ENCODE results near the gene TSLP.

TSLP gene

DNA sequence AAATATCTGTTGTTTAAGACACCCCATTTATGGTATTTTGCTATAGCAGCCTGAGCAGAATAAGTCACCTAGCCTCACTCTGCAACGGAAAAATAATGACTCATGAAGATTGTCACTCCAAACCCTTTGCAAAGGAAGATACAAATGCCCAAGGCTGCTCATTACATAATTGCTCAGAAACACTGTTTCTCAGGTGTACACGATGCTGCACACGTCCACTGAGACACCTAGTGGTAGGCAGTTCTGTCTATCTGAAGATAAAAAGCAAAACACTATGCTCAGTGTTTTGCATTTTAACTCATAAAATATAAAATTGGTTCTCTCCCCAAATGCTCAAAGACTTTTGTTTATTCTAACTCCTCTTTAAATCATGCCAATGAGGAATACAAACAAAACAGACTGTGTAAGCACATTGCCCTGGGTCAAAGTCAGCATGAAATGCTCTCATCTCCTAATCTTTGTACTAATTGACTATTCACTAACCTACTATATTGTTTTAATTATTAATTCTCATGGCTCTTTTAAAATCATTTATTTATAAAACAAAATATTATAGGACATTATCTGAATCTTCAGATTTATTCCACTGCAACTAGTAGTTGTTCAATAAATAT lies 7.7 kb upstream of the TSLP start:
- TF ChIP-seq, protein P1, sequence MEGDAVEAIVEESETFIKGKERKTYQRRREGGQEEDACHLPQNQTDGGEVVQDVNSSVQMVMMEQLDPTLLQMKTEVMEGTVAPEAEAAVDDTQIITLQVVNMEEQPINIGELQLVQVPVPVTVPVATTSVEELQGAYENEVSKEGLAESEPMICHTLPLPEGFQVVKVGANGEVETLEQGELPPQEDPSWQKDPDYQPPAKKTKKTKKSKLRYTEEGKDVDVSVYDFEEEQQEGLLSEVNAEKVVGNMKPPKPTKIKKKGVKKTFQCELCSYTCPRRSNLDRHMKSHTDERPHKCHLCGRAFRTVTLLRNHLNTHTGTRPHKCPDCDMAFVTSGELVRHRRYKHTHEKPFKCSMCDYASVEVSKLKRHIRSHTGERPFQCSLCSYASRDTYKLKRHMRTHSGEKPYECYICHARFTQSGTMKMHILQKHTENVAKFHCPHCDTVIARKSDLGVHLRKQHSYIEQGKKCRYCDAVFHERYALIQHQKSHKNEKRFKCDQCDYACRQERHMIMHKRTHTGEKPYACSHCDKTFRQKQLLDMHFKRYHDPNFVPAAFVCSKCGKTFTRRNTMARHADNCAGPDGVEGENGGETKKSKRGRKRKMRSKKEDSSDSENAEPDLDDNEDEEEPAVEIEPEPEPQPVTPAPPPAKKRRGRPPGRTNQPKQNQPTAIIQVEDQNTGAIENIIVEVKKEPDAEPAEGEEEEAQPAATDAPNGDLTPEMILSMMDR (IDR thresholded peaks at IDR 0.05; ENCODE audit: low read depth, low read length), result 0 out of 2 replicates have a peak, but pooled peaks have one; percentile 9
- no peak overlapping the region for H3K4me3 ChIP-seq (ENCODE audit: low read depth, low read length)

DNA sequence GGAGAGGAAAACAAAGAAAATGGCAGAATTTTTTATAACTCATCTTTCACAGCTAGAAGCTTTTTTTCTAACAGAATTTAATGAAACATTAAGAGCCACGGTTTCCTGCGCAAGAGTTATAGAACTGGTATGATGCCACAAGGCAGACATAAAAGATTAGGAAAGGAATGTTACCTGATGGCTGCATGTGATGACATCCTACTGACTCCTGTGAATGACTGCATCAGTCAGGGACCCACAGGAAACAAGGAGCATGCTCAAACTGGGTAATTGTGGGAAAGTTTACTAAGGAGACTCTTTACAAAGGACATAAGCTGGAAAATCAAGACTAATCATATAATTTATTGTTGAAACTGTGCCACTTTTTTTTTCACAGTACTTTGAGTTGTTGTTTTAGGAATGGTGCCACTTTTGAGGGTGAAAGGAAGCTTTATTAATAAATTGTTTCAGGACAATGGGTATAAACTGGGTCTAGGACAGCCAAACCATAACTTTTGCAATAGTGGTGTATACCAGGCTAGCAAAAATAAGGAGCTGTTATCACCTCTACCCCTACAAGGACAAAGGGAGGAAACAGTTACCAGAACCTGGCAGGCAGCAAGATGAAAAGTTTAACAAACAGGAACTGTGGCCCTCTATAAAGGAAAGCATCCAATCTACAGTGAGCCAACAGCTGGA lies 5.1 kb upstream of the TSLP start:
- H3K4me3 ChIP-seq (ENCODE audit: low read depth, low read length), result no peak overlapping the region
- TF ChIP-seq, protein P1 (IDR thresholded peaks at IDR 0.05; ENCODE audit: low read depth, low read length), result no peak

DNA sequence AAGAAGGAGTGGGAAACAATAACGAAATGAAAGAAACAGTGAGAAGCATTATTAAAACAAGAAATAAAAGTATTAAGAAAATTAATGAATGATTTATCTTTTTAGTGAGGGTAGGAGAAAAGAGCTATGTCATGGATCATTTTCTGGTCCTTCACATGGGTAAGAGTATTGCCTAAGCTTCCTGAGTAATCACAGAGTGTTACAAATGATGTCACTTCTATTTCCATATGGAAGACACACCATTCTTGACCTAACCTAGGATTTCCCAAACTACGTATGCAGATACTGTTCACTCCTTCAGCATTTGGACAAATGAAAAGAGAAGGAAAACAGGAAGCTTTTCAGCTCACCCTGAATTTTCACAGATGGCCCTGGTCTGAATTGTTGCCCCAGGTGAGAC lies 3.3 kb upstream of the TSLP start:
- TF ChIP-seq, protein P1 (IDR thresholded peaks at IDR 0.05; ENCODE audit: low read depth, low read length), result no peak
- H3K4me3 ChIP-seq (ENCODE audit: low read depth, low read length), result no peak overlapping the region

DNA sequence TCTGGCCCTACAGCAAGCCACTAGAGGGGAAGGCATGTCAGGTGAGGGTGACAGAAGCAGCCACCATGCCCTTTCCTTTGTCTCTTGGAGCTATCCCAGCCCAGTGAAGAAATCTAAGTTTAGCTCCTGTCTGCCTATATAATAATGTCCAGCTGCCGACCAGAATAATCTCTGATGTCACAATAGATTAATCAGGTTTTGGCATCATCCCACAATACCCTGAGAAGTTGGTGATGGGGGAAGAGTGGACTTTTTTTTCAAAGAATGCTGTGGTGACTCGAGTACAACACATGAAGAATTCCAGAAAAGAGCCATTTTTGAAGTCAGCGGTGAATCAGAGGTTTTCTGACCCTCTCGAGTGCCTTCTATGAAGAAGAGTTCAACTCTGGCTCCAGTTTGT lies 1.7 kb upstream of the TSLP start:
- no peak overlapping the region for H3K4me3 ChIP-seq (ENCODE audit: low read depth, low read length)
- TF ChIP-seq, protein P1 (IDR thresholded peaks at IDR 0.05; ENCODE audit: low read depth, low read length), result no peak

DNA sequence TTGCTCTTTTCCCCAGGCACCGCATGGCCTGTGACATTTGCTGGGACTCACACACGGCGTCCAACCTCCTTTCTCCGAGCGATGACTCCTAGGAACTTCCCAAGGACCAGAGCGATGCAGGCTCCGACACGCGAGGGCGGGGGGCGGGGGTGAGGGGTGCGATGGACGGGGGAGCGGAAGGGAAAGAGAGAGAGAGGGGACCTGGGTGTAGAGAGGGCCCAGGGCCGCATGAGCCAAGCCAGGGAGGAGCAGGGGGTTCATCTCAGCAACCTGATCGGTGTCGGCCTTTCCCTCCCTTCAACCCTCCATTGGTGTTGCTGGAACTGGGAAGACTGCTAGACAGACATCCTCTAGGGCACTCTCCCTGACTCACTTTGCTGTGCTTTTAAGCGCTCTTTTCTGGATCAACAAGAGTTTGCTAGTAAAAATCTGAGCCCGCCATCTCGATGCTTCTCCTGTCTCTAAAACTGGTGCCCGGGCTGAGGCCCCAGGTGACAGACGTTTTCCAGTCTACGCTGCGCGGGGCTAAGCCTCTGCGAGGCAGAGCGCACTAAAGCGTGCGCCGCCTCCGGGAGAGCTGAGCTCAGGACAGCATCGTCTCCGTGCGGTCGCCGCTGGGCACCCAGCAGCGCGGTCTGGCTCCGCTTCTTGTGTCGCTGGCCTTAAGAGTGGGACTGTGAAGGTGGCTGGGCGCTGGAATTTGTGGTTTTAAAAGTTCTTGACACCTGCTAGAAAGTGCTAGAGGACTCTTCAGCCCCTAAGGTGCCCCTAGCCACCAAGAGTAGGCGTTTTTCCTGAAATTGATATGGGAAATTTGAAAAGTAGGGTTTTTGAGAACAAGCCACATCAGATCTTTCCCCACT lies 1.0 kb upstream of the TSLP start:
- TF ChIP-seq, protein P1 (IDR thresholded peaks at IDR 0.05; ENCODE audit: low read depth, low read length), result no peak
- no peak overlapping the region for H3K4me3 ChIP-seq (ENCODE audit: low read depth, low read length)

DNA sequence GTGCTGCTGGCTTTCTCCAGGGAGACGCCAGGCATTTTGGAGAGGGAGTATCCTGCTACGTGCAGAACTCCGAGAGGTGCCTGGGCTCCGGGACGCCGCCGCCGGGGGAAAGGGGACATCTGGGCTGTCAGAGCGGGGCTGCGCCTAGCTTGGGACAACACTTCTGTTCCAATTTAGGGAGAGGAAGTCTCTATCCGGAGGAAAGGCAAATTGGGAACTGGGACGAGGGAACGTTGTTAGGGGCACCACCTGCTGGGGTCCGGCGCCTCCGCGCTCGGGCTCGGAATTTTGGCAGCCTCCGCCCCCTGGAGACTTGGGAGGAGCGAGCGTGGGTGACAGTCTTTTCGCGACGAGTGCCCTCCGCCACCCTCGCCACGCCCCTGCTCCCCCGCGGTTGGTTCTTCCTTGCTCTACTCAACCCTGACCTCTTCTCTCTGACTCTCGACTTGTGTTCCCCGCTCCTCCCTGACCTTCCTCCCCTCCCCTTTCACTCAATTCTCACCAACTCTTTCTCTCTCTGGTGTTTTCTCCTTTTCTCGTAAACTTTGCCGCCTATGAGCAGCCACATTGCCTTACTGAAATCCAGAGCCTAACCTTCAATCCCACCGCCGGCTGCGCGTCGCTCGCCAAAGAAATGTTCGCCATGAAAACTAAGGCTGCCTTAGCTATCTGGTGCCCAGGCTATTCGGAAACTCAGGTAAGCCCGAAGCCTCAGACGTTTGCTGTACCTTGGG lies 1.6 kb downstream of the TSLP start:
- peak overlapping the region; percentile 70 for H3K4me3 ChIP-seq (ENCODE audit: low read depth, low read length)
- TF ChIP-seq, protein P1 (IDR thresholded peaks at IDR 0.05; ENCODE audit: low read depth, low read length), result 0 out of 2 replicates have a peak, but pooled peaks have one; percentile 8

All from WI38 (cell line).